ENCODE results near the gene FBXW12. TPM values are rescaled to one million over a fixed set of nuclear protein-coding genes. Genes with fewer than 3 reads are reported as not detected.
A peak's percentile ranks its signal among the peaks of the same experiment; 100 is the strongest.

The FBXW12 gene
- total and polyA plus RNA-seq, 2 donors (not counting 3 experiments of a cell fraction or from before 2014, with no cell fraction given) = not detected

- dilution Hi-C loops (cut with MboI; ENCODE audit: extremely low pct_ligation_motif_present, low sequenced_read_pairs) = no loop called here
- DNase-seq (ENCODE audit: low read depth, low spot score) = peak; percentile 12
- H2AFZ ChIP-seq (ENCODE audit: low read depth, low read length) = no peak overlapping the region
- H3K4me3 ChIP-seq (replicated peaks in 1 of 3; ENCODE audit: insufficient read depth in 1 of 3, low read depth in 1 of 3, low read length in 3 of 3) = no peak overlapping the region
- no peak overlapping the region for H3K27ac ChIP-seq (ENCODE audit: insufficient read depth, low read depth, low read length)
- TF ChIP-seq FOS (IDR thresholded peaks at IDR 0.05; ENCODE audit: borderline replicate concordance, insufficient read depth, low read length) (no peak), MYC (IDR thresholded peaks at IDR 0.05; ENCODE audit: low read depth, low read length) (no peak), POLR2A (IDR thresholded peaks at IDR 0.05; ENCODE audit: low read depth, low read length) (no peak), EZH2 (IDR thresholded peaks at IDR 0.05; ENCODE audit: borderline replicate concordance, low read depth, low read length, severe bottlenecking) (no peak), CTCF (IDR thresholded peaks at IDR 0.05; ENCODE audit: extremely low read depth in 1 of 2, insufficient read depth in 1 of 2, low read depth in 1 of 2, low read length in 2 of 2) (no peak), MAX (IDR thresholded peaks at IDR 0.05; ENCODE audit: insufficient read depth, insufficient read length) (no peak), JUN (IDR thresholded peaks at IDR 0.05; ENCODE audit: borderline replicate concordance, insufficient read depth, insufficient read length, low read depth) (no peak), GATA2 (IDR thresholded peaks at IDR 0.05; ENCODE audit: insufficient read depth, insufficient read length, low read depth, low read length) (no peak), POLR2AphosphoS5 (IDR thresholded peaks at IDR 0.05; ENCODE audit: insufficient read depth, low read depth, low read length) (no peak)
- H3K9me3 ChIP-seq (replicated peaks; ENCODE audit: control insufficient read depth, insufficient read depth, low read length) = no peaks in the 10 kb centered on the region
- no peaks in the 10 kb centered on the region for H4K20me1 ChIP-seq (replicated peaks; ENCODE audit: control insufficient read depth, extremely low read depth, insufficient read depth, low read length)
- ChIA-PET POLR2A (no interaction called here), CTCF (interaction anchor here (0.7 to 10.4 kb wide), 6 partner anchors 11 to 239 kb away, joined by 3 to 723 read pairs (median 7); no protein-coding TSS in a partner anchor)
- peaks cover 8% of the 10 kb centered on the region for H3K4me1 ChIP-seq (ENCODE audit: control insufficient read depth, extremely low read depth, insufficient read depth, low read length)
- no peaks in the 10 kb centered on the region for H3K27me3 ChIP-seq (ENCODE audit: control insufficient read depth in 2 of 2, insufficient read depth in 2 of 2, low read length in 2 of 2)
- no peak for FAIRE-seq
- no peak overlapping the region for H3K9ac ChIP-seq (replicated peaks; ENCODE audit: extremely low read depth, insufficient read depth, low read length)
- peaks cover 0 to 9% of the 10 kb centered on the region in 2 experiments for H3K36me3 ChIP-seq (ENCODE audit: control insufficient read depth in 2 of 2, extremely low read depth in 1 of 2, insufficient read depth in 2 of 2, low read length in 2 of 2)
- intact Hi-C loops (cut with micrococcal nuclease) = no loop called here
- no peaks in the 10 kb centered on the region for H3K9me1 ChIP-seq (replicated peaks; ENCODE audit: control insufficient read depth, extremely low read depth, insufficient read depth, low read length)
- no peaks in the 10 kb centered on the region for H3K79me2 ChIP-seq (ENCODE audit: control insufficient read depth, insufficient read depth, low read length)
- BruUV-seq (replicated peaks) = no TSS peak
- H3K4me2 ChIP-seq (ENCODE audit: insufficient read depth, low read length) = no peak overlapping the region
These were observed 61.6 kb downstream of the FBXW12 start for GRCh38 chr3:48433472-48434118.
